ENCODE data around the gene TC2N.
"Not testable (repeated sequence)": the region's sequence is repeated elsewhere in the genome, so short reads cannot be mapped to it uniquely, and the experiment has no call there.

The TC2N gene

GRCh38 chr14:91751719-91752118 lies 115.6 kb downstream of the TC2N start:
- DNase-seq, result no peak

- DNase-seq, result no peak
Observed at GRCh38 chr14:91750634-91751198, 116.6 kb downstream of the TC2N start.

GRCh38 chr14:91749868-91750267 lies 117.5 kb downstream of the TC2N start:
- no peak for DNase-seq

GRCh38 chr14:91748049-91748448 lies 119.3 kb downstream of the TC2N start:
- DNase-seq, result no peak

GRCh38 chr14:91745344-91745743 lies 122.0 kb downstream of the TC2N start:
- no peak for DNase-seq

GRCh38 chr14:91744068-91744480 lies 123.3 kb downstream of the TC2N start:
- no peak for DNase-seq

GRCh38 chr14:91743305-91743653 lies 124.1 kb downstream of the TC2N start:
- no peak for DNase-seq

GRCh38 chr14:91742621-91743304 lies 124.6 kb downstream of the TC2N start:
- DNase-seq, result no peak

- DNase-seq, result not testable (repeated sequence)
Observed at GRCh38 chr14:91739867-91740266, 127.5 kb downstream of the TC2N start.

GRCh38 chr14:91737619-91738018 lies 129.7 kb downstream of the TC2N start:
- no peak for DNase-seq

GRCh38 chr14:91732859-91733477 lies 134.4 kb downstream of the TC2N start:
- no peak for DNase-seq

- DNase-seq, result no peak
Observed at GRCh38 chr14:91732439-91732838, 134.9 kb downstream of the TC2N start.

GRCh38 chr14:91731986-91732385 lies 135.3 kb downstream of the TC2N start, which contains the start of gene CATSPERB:
TSS of gene CATSPERB (minus strand) at chr14:91732086. CDS start at chr14:91729479, 2,607 bp downstream.
- DNase-seq, result no peak

- DNase-seq, result no peak
Observed at GRCh38 chr14:91731018-91731417, 136.3 kb downstream of the TC2N start.

GRCh38 chr14:91729756-91730155 lies 137.6 kb downstream of the TC2N start:
- no peak for DNase-seq
